Brain microvascular endothelial cell (primary cell): ENCODE results near the gene TECTA.

ENCODE experiments used
- DNase-seq: peaks from one replicate; pipeline ENCODE4 v3.0.0-alpha.2; 2020
- H3K27ac ChIP-seq: fragments of 250-450 bp; sonication (Bioruptor Pico); 2 replicates; pipeline ENCODE4 v1.5.1; 2020; ENCODE audit warnings: mild to moderate bottlenecking, moderate library complexity
- H3K27me3 ChIP-seq: fragments of 250-450 bp; sonication (Bioruptor Pico); replicated peaks from 2 replicates; pipeline ENCODE4 v1.5.1; 2020; ENCODE audit warnings: mild to moderate bottlenecking
- H3K36me3 ChIP-seq: fragments of 250-450 bp; sonication (Bioruptor Pico); replicated peaks from 2 replicates; pipeline ENCODE4 v1.5.1; 2020; ENCODE audit warnings: mild to moderate bottlenecking
- H3K4me3 ChIP-seq: 2 replicates; pipeline ENCODE4 v1.5.1; 2011; ENCODE audit warnings: low read depth, mild to moderate bottlenecking, control low read depth, low read length, moderate library complexity
- in situ Hi-C: cut with HindIII; loops from 2 replicates; pipeline ENCODE4 v1.10.0; 2017; ENCODE audit warnings: low sequenced_read_pairs, low pct_ligation_motif_present
- TF ChIP-seq, protein P1 (sequence below): IDR thresholded peaks from 2 replicates; pipeline ENCODE4 v1.5.1; 2011; ENCODE audit warnings: low read depth, mild to moderate bottlenecking, moderate library complexity, low read length, control low read depth, inconsistent platforms; ENCODE audit errors: missing control alignments

TECTA gene

GRCh38 chr11:121212536-121213361 is 111.7 kb downstream of the TECTA start:
- H3K36me3 ChIP-seq = no peaks in the 10 kb centered on the region
- in situ Hi-C loops = no loop called here
- DNase-seq = no peak
- no peaks in the 10 kb centered on the region for H3K27me3 ChIP-seq
- TF ChIP-seq, protein P1, sequence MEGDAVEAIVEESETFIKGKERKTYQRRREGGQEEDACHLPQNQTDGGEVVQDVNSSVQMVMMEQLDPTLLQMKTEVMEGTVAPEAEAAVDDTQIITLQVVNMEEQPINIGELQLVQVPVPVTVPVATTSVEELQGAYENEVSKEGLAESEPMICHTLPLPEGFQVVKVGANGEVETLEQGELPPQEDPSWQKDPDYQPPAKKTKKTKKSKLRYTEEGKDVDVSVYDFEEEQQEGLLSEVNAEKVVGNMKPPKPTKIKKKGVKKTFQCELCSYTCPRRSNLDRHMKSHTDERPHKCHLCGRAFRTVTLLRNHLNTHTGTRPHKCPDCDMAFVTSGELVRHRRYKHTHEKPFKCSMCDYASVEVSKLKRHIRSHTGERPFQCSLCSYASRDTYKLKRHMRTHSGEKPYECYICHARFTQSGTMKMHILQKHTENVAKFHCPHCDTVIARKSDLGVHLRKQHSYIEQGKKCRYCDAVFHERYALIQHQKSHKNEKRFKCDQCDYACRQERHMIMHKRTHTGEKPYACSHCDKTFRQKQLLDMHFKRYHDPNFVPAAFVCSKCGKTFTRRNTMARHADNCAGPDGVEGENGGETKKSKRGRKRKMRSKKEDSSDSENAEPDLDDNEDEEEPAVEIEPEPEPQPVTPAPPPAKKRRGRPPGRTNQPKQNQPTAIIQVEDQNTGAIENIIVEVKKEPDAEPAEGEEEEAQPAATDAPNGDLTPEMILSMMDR = no peak
- no peak overlapping the region for H3K4me3 ChIP-seq
- H3K27ac ChIP-seq = no peak overlapping the region

GRCh38 chr11:121213362-121213893 is 112.4 kb downstream of the TECTA start:
- Histone ChIP-seq H3K4me3 (no peak overlapping the region), H3K36me3 (no peaks in the 10 kb centered on the region), H3K27me3 (no peaks in the 10 kb centered on the region), H3K27ac (no peak overlapping the region)
- no peak for DNase-seq
- TF ChIP-seq, protein P1 = no peak
- in situ Hi-C loops = no loop called here

- TF ChIP-seq, protein P1 = no peak
- in situ Hi-C loops = no loop called here
- no peak for DNase-seq
- H3K4me3 ChIP-seq = no peak overlapping the region
- H3K36me3 ChIP-seq = no peaks in the 10 kb centered on the region
- H3K27me3 ChIP-seq = no peaks in the 10 kb centered on the region
- H3K27ac ChIP-seq = no peak overlapping the region
Observed at GRCh38 chr11:121214861-121215260, 113.8 kb downstream of the TECTA start.

DNA sequence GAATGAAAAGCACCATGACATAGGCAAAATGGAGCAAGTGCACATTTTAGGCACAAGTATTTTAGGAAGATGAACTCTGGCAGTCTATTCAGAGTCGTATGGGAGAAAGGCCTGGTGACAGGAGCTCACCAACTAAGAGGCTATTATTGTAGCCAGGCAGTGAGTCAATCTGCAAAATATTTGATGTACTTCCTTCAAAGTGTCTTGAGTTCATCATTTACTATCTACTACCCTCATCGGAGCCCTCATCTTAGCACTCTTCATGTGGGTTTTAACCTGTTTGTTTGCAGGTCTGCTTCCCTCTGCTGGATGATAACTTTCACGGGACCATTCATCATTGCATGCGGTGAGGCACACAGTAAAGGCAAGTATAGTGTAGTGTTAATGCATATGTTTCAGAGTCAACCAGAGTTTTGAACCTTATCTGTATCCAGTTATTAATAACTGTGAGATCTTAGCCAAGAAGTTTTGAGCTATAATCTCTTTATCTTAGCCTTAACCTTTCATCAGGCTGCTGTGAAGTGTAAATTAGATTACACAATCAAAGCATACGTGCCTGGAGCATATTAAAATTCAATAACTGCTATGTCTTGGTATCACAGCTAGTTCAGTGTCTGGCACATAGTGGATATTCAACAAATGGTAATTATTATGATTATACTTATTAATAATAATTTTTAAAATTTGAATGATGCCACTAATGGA is 120.6 kb downstream of the TECTA start:
- in situ Hi-C loops = no loop called here
- TF ChIP-seq, protein P1 = no peak

DNA sequence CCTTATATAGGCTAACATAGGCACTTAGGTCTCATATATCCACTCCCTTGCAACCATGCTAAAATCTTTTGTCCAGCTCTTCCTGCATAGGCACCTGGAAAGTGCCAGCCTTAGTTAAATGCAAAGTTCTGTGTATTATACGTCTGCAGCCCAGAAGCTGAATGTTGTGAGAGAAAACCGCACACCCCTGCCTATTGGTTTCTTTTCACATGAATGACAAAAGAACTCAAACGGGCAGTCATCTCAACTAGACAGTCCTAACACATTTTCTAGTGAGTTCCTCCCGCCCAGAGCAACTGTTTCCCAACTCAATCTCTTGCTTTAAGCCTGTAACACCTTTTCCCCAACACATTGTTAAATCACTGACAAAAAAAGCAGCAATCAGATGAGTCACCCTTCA is 122.1 kb downstream of the TECTA start:
- Histone ChIP-seq H3K27ac (no peak overlapping the region), H3K4me3 (no peak overlapping the region), H3K36me3 (no peaks in the 10 kb centered on the region), H3K27me3 (no peaks in the 10 kb centered on the region)
- TF ChIP-seq, protein P1 = no peak
- in situ Hi-C loops = no loop called here
- no peak for DNase-seq

More for the DNA sequence above, 120.6 kb downstream of the TECTA start:
- H3K27me3 ChIP-seq = no peaks in the 10 kb centered on the region
- no peak for DNase-seq
- no peak overlapping the region for H3K27ac ChIP-seq
- H3K36me3 ChIP-seq = no peaks in the 10 kb centered on the region
- no peak overlapping the region for H3K4me3 ChIP-seq
